ENCODE data around the gene DTNBP1.

The DTNBP1 gene

GRCh38 chr6:15662326-15663129, at the start of gene DTNBP1:
TSS of gene DTNBP1 (minus strand) at chr6:15663028. CDS start at chr6:15662869, 159 bp downstream.
- DNase-seq (ENCODE audit: low read depth) = peak; percentile 77

DNA sequence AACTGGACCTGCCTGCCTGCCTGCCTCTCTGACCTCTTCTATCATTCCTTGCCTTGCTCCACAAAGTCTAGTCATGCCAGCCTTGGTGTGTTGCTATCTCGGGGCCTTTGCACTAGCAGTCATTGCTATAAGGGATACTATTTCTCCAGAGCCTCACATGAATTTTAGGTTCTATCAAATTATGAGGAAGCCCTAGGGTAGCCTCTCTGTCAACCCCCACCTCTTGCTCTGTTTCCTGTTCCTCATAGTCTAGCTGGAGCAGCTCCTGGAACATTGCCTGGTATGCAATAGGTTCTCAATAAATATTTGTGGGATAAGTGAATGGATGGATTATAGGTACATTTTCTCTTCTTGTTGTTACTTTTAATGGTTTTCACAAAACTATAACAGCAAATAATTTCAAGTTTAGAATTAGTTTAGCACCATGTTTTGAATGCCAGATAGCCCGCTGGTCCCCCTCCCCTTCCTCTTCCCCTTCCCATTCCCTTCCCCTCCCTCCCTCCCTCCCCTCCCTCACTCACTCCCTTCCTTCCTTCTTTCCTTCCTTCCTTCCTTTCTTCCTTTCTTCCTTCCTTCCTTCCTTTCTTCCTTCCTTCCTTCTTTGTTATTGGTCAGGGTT, 46.9 kb upstream of the DTNBP1 start:
- DNase-seq (ENCODE audit: low read depth) = no peak

DNA sequence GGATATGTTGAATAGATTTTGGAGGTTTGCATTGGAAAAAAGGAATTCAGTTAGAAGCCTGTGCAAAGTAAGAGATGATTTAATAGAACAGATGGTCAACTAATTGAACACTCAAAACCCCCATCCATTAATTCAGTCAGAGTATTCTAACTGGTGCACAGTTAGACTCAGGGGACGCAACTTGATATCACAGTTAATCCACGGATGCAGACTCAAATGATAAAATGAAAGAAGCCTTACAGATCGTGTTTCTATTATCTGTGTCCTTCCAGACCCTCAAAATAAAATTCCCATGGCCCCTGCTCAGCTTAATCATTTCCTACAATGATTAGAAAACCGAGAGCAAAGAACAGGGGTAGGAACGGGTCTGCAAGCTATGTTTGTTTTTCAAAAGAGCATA, 45.4 kb upstream of the DTNBP1 start:
- no peak for DNase-seq (ENCODE audit: low read depth)

GRCh38 chr6:15705981-15706380, 43.2 kb upstream of the DTNBP1 start:
- DNase-seq (ENCODE audit: low read depth) = no peak

DNA sequence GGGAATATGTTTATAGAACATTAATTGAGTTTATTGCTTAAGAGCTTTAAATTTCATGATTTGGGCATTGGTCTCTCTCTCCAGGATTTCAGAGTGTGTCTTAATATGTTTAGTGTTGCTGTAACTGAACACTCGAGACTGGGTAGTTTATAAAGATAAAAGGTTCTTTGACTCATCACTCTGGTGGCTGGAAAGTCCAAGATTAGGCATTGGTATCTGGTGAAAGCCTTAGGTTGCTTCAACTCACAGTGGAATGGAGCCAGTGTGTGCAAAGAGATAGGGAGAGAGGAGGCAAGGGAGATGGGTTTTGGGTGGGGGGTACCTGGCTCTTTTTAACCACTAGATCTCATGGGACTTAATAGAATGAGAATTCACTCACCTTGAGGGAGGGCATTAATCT, 35.6 kb upstream of the DTNBP1 start:
- DNase-seq (ENCODE audit: low read depth) = no peak

DNA sequence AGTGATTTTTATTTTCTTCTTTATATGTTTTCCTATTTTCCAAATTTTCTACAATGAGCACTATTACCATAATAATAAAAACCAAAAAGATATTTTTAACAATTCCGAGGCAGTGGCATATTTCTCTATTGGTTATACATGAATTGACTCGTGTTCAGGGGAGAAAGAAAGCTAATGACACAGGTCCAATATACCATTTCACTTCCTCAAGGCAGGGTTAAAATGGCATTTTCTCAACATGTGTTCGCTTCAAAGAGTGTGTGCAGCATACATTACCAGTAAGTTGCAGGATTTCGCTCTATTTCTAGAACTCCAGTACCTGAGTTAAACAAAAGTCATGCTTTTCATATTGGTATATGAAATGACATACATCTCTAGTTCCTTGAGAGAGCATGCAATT, 35.1 kb upstream of the DTNBP1 start:
- DNase-seq (ENCODE audit: low read depth) = no peak

- peak; percentile 63 for DNase-seq (ENCODE audit: low read depth)
These were observed 28.5 kb upstream of the DTNBP1 start for GRCh38 chr6:15691250-15691869.

DNA sequence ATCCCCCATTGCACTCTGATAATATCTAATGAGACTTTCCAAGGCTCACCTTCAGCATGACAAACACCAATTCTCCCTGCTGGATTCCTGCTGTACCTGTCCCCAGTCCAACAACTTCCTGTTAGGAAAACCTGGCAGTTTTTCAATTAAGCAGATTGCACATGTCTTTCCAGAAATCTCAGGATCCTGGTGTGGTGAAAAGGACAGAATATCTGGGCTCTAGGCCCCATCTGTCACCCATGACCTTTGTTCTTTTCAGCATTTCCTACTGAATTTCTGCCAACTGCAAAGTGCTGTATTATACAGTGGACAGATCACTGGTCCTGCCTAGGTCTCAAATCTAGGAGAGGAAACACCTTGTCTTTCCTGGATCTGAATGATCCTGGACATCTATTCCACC, 27.7 kb upstream of the DTNBP1 start:
- no peak for DNase-seq (ENCODE audit: low read depth)

- DNase-seq (ENCODE audit: low read depth) = no peak
These were observed 27.0 kb upstream of the DTNBP1 start for GRCh38 chr6:15689586-15690482.

- no peak for DNase-seq (ENCODE audit: low read depth)
These were observed 22.8 kb upstream of the DTNBP1 start for GRCh38 chr6:15685619-15686018.

- DNase-seq (ENCODE audit: low read depth) = no peak
These were observed 20.4 kb upstream of the DTNBP1 start for GRCh38 chr6:15682965-15683822.

DNA sequence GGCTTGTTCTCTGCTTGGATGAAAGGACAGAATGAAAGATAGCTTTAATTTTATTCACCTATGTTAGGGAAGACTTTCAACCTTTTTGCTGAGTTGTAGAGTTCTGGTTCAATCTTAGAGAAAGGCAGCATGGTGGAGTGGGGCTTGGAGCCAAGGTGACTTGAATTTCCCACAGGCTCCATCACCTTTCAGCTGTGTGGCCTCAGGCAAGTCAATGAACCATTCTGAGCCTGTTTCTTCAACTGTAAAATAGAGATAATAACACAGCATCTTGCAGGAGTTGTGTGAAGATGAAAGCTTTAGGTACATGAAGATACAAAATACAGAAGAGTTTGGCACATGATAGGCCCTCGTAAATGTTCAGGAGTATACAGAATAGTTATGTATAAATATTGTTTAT, 19.1 kb upstream of the DTNBP1 start:
- DNase-seq (ENCODE audit: low read depth) = no peak

DNA sequence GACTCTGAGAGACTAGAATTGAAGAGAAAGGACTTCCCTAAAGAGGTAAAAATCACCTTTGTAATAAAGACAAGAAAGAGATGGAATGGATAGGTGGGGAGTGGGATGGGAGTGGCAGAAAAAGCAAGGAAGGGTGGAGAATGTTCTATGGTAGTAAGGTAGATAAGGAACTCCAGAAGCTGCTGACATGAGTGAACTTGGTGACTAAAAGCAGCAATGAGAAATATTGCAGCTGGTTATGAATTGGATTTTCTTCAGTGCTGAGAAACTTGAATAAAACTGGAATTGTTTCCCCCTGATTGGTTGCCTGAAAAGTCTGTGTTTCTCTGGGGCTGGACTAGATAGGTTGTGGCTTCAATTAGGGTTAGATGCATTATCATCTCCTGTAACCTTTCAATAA, 15.7 kb upstream of the DTNBP1 start:
- no peak for DNase-seq (ENCODE audit: low read depth)

GRCh38 chr6:15677822-15678221, 15.0 kb upstream of the DTNBP1 start:
- no peak for DNase-seq (ENCODE audit: low read depth)

DNA sequence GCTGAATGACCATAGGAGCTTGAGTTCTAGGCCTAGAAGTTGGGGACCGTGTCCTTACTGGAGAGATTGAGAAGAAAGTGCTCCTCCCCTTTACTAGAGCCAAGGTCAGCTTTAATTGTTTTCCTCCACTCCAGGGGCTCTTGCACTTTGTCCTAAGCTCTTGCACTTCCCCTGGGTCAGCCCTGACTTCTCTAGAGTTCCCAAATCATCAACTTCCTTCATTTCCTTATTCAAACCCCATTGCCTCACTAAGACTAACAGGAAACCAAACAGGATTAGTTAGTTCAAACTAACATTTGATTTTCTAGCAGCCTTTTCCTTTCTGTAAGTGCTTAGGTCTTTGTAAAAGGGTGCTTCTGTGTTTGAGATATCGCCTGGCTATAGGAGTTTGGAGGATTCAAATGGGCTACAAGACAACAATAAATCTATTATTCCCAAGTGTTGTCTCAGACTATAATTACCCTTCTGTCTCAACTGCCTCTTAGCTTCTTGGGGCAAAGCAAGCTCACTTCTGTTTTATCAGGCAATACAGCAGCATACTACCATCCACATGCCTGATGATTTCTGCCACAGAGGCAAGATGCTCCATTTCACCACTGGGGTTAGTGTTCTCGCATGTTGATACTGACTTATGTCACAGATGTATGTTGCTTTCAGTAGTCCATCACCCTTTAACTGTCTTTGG, 12.8 kb upstream of the DTNBP1 start:
- no peak for DNase-seq (ENCODE audit: low read depth)

GRCh38 chr6:15674690-15675386, 12.0 kb upstream of the DTNBP1 start:
- DNase-seq (ENCODE audit: low read depth) = no peak

GRCh38 chr6:15673666-15674065, 10.8 kb upstream of the DTNBP1 start:
- DNase-seq (ENCODE audit: low read depth) = no peak

DNA sequence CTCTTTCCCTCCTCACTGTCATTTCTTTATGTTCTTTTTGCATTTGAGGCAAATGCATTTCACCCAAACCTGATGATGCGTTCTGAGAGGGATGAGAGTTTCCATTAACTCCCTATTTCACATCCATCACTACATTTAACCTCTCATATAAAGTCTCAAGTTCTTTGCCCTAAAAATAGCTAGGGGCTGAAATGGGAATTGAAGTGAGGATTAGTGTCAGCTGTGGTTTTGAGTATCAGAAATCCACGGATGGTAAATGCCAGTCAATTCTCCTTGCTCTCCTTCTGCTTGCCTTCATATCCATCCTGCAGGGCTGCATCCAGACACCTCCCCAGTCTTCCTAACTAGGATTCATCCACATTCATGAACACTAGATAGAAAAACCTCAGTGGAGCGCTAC, 10.0 kb upstream of the DTNBP1 start:
- DNase-seq (ENCODE audit: low read depth) = no peak

DNA sequence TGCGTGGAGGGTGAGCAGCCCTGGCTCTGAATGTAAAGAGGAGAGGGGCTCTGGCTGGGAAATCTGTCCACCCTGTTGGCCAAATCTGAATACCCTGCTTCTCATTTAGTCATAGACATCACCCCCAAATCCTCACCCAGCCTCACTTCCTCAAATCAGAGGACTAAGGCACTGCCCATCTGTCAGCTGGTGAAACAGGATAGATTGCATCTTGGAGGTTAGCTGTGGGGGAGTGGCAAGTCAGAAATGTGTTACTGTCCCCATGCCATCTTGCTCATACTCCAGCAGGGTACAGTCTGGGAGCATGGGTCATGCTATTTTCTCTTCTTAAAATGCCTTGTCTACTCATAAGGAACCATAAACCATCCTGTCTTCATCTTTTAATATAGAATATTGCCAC, 9.5 kb upstream of the DTNBP1 start:
- no peak for DNase-seq (ENCODE audit: low read depth)

DNA sequence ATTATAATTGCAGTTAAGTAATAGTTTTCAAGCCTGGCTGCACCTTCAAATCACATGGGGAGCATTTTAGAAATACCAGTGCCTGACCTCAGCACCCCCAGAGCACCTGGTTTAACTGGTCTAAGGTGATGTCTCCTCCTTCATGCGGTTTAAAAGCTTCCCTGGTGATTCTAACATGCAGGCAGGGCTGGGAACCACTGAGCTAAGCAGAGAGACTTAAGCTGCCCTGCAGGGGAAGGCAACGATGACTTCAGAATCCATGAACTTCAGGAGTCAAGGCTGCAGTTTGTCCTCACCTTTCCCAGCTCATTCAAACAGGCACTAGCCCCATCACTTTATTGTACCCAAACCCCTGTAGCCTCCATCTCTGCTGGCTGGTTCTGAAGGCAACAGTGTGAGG, 6.1 kb upstream of the DTNBP1 start:
- DNase-seq (ENCODE audit: low read depth) = no peak
